C4-2B (cell line): ENCODE measurements around the gene SLC6A9.
A peak's percentile ranks its signal among the peaks of the same experiment; 100 is the strongest.

ENCODE experiments used
- H3K27ac ChIP-seq: fragments of 450-650 bp; 2 replicates; pipeline ENCODE4 v1.5.1; 2017
- CTCF ChIP-seq: fragments of 450-650 bp; conservative IDR thresholded peaks from 2 replicates; pipeline ENCODE4 v1.5.1; 2017; ENCODE audit warnings: mild to moderate bottlenecking
- ZFX ChIP-seq: fragments of 450-650 bp; IDR thresholded peaks from 2 replicates; pipeline ENCODE4 v1.6.1; 2017

SLC6A9 gene

GRCh38 chr1:43954036-43954435, 77.2 kb downstream of the SLC6A9 start:
- TF ChIP-seq ZFX (no peak), CTCF (no peak)
- H3K27ac ChIP-seq = no peak overlapping the region

GRCh38 chr1:43953361-43953760, 77.9 kb downstream of the SLC6A9 start:
- no peak overlapping the region for H3K27ac ChIP-seq
- no peak for TF ChIP-seq ZFX
- TF ChIP-seq CTCF = no peak

- no peak overlapping the region for H3K27ac ChIP-seq
- TF ChIP-seq CTCF (no peak), ZFX (no peak)
Observed at GRCh38 chr1:43952731-43953346, 78.4 kb downstream of the SLC6A9 start.

GRCh38 chr1:43951021-43951985, 80.0 kb downstream of the SLC6A9 start:
- H3K27ac ChIP-seq = no peak overlapping the region
- no peak for TF ChIP-seq ZFX
- TF ChIP-seq CTCF = no peak

GRCh38 chr1:43949678-43950077, 81.6 kb downstream of the SLC6A9 start:
- TF ChIP-seq ZFX (no peak), CTCF (no peak)
- no peak overlapping the region for H3K27ac ChIP-seq

GRCh38 chr1:43947874-43948437, 83.3 kb downstream of the SLC6A9 start:
- no peak for TF ChIP-seq CTCF
- no peak for TF ChIP-seq ZFX
- H3K27ac ChIP-seq = peak overlapping the region; percentile 90
